ENCODE data around the gene IDI2. TPM values are rescaled to one million over a fixed set of nuclear protein-coding genes. Genes with fewer than 3 reads are reported as not detected.

IDI2 gene
- total and polyA plus RNA-seq, 2 of the 13 experiments (the other 11 are each of a cell fraction or from before 2014, with no cell fraction given) = not detected

DNA sequence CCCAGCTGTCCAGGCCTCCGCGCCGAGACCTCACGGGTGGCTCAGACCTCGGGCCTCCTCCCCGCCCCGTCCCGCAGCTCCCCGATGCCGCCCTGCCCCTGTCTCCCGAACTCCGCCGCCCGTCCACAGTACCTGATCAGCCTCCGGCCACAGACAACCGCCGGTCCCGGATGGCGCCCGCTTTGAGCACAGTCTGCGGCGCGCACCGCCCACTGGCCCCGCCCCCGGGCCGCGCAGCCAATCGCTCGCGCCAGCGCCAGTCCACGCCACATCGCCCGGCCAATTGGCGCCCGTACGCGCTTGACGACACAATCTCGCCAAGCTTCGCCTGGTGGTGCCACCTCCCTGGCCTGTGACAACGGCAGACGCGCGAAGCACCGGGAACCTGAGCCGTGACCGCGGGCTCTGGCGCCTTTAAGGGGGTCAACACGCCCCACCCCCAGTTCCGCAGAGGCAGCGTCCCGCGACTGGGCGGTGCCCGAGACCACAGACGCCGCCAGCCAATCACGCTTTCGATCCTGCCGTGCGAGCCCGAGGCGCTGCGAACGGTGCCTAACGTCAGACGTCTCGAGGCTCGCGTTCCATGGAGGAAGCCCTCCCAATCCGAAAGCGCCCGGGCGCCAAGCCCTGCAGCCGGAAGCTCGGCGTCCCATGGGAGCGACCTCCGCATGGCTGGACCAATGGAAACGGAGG lies 23.2 kb upstream of the IDI2 start, which contains the start of gene IDI1 (continued):
- TF ChIP-seq EZH2 (conservative IDR thresholded peaks at IDR 0.05; ENCODE audit: low read depth, low read length) (no peak), ZNF367 (CRISPR knock-in tag; IDR thresholded peaks at IDR 0.05; ENCODE audit: borderline replicate concordance) (0 out of 2 replicates have a peak, but pooled peaks have one; percentile 47), SKI (IDR thresholded peaks at IDR 0.05; ENCODE audit: partially characterized antibody) (peak; percentile 72), PTBP1 (IDR thresholded peaks at IDR 0.05; ENCODE audit: low read depth, low read length, poor library complexity, severe bottlenecking) (peak; percentile 74), SMARCE1 (IDR thresholded peaks at IDR 0.05; ENCODE audit: borderline replicate concordance) (no peak), ELF3 (CRISPR knock-in tag; IDR thresholded peaks at IDR 0.05) (peak; percentile 28), TFE3 (CRISPR knock-in tag; IDR thresholded peaks at IDR 0.05) (0 out of 2 replicates have a peak, but pooled peaks have one; percentile 14), HDAC1 (CRISPR knock-in tag; IDR thresholded peaks at IDR 0.05) (peak; percentile 92), ZNF30 (CRISPR knock-in tag; IDR thresholded peaks at IDR 0.05) (0 out of 2 replicates have a peak, but pooled peaks have one; percentile 16), ZNF331 (CRISPR knock-in tag; IDR thresholded peaks at IDR 0.05) (peak; percentile 51), TMF1 (CRISPR knock-in tag; IDR thresholded peaks at IDR 0.05; ENCODE audit: low read depth) (peak; percentile 91), MTA1 (CRISPR knock-in tag; IDR thresholded peaks at IDR 0.05; ENCODE audit: borderline replicate concordance) (peak; percentile 44; the same call in 1 of the 2 replicates), SMYD3 (CRISPR knock-in tag; IDR thresholded peaks at IDR 0.05) (peak; percentile 92), CEBPG (CRISPR knock-in tag; IDR thresholded peaks at IDR 0.05) (0 out of 2 replicates have a peak, but pooled peaks have one; percentile 6), ZNF282 (IDR thresholded peaks at IDR 0.05; ENCODE audit: partially characterized antibody) (no peak), ZNF441 (CRISPR knock-in tag; IDR thresholded peaks at IDR 0.05; ENCODE audit: borderline replicate concordance) (peak; percentile 70; the same call in 1 of the 2 replicates), PAWR (CRISPR knock-in tag; IDR thresholded peaks at IDR 0.05; ENCODE audit: borderline replicate concordance) (no peak), POLR2AphosphoS2 (IDR thresholded peaks at IDR 0.05; ENCODE audit: low read depth, low read length) (0 out of 2 replicates have a peak, but pooled peaks have one; percentile 47), TEAD3 (CRISPR knock-in tag; optimal IDR thresholded peaks at IDR 0.05; ENCODE audit: borderline replicate concordance) (peak; percentile 65), ZNF788 (CRISPR knock-in tag; IDR thresholded peaks at IDR 0.05; ENCODE audit: borderline replicate concordance) (peak; percentile 49; the same call in 1 of the 2 replicates), NCOA2 (CRISPR knock-in tag; IDR thresholded peaks at IDR 0.05) (0 out of 2 replicates have a peak, but pooled peaks have one; percentile 42), ZMAT3 (CRISPR knock-in tag; conservative IDR thresholded peaks at IDR 0.05) (peak; percentile 65), ZNF430 (CRISPR knock-in tag; IDR thresholded peaks at IDR 0.05) (peak; percentile 71; the same call in 1 of the 2 replicates), GATAD2A (CRISPR knock-in tag; IDR thresholded peaks at IDR 0.05) (no peak; the same call in 1 of the 2 replicates), KLF11 (CRISPR knock-in tag; IDR thresholded peaks at IDR 0.05) (peak; percentile 79), ASH2L (IDR thresholded peaks at IDR 0.05; ENCODE audit: insufficient read length, low read depth, low read length) (peak; percentile 61), ZZZ3 (CRISPR knock-in tag; IDR thresholded peaks at IDR 0.05; ENCODE audit: borderline replicate concordance) (0 out of 2 replicates have a peak, but pooled peaks have one; percentile 19), ZNF329 (CRISPR knock-in tag; IDR thresholded peaks at IDR 0.05; ENCODE audit: low read depth) (peak; percentile 48; the same call in 1 of the 2 replicates), ZNF33A (CRISPR knock-in tag; IDR thresholded peaks at IDR 0.05; ENCODE audit: borderline replicate concordance) (0 out of 2 replicates have a peak, but pooled peaks have one; percentile 44)
